Calu3 (cell line): ENCODE measurements around the gene AKAP1. TPM values are rescaled to one million over a fixed set of nuclear protein-coding genes. Genes with fewer than 3 reads are reported as not detected.

ENCODE experiments used
- BruUV-seq: library from RNA; stranded (reverse); fragments of 400-500 nt; replicated peaks from 2 replicates; lab custom pipeline; 2021; lab: Mats Ljungman, UMichigan
- CTCF ChIA-PET: fragments of 300-600 bp; sonication (Branson Sonifier 250); formaldehyde crosslinking; loops from one replicate; lab custom pipeline; 2022; ENCODE audit warnings: antibody characterized with exemption; lab: Charles Lee
- DNase-seq: peaks from one replicate; pipeline ENCODE4 v3.0.0; 2022
- H3K27ac Mint-ChIP-seq: one replicate; pipeline ENCODE4 v1.8.0; 2022; ENCODE audit warnings: mixed read lengths; ENCODE audit not compliant: unreplicated experiment
- H3K27me3 Mint-ChIP-seq: one replicate; pipeline ENCODE4 v1.8.0; 2022; ENCODE audit warnings: mixed read lengths; ENCODE audit not compliant: unreplicated experiment
- H3K36me3 Mint-ChIP-seq: one replicate; pipeline ENCODE4 v1.8.0; 2022; ENCODE audit warnings: mild to moderate bottlenecking, moderate library complexity, mixed read lengths; ENCODE audit not compliant: insufficient read depth, unreplicated experiment
- H3K4me1 Mint-ChIP-seq: one replicate; pipeline ENCODE4 v1.8.0; 2022; ENCODE audit warnings: mild to moderate bottlenecking, low read depth, mixed read lengths; ENCODE audit not compliant: unreplicated experiment
- H3K4me3 Mint-ChIP-seq: one replicate; pipeline ENCODE4 v1.8.0; 2022; ENCODE audit warnings: mild to moderate bottlenecking, low read depth, moderate library complexity, mixed read lengths; ENCODE audit not compliant: unreplicated experiment
- H3K9me3 Mint-ChIP-seq: one replicate; pipeline ENCODE4 v1.8.0; 2022; ENCODE audit warnings: low read depth, mixed read lengths; ENCODE audit not compliant: unreplicated experiment
- CTCF ChIP-seq: fragments of 200-600 bp; IDR thresholded peaks from one replicate; pipeline ENCODE4 v1.8.0; 2022; ENCODE audit warnings: antibody characterized with exemption; ENCODE audit not compliant: unreplicated experiment
- intact Hi-C: fragments of 100-400 bp; cut with micrococcal nuclease; formaldehyde crosslinking; loops from one replicate; pipeline ENCODE4 v1.10.0; 2022; ENCODE audit not compliant: unreplicated experiment
- total RNA-seq: library from RNA; stranded (reverse); gene quantifications from 2 replicates; pipeline ENCODE4 v1.2.3, GENCODE V29; 2022

AKAP1 gene
- total RNA-seq, 1 experiment from 2014 or later, result 41.4 TPM

- intact Hi-C loops, result no loop called here
- no TSS peak for BruUV-seq
- TF ChIP-seq CTCF, result no peak
- Mint-ChIP-seq H3K36me3 (no peaks in the 10 kb centered on the region), H3K27ac (no peak overlapping the region), H3K27me3 (peaks cover 40% of the 10 kb centered on the region), H3K4me3 (no peak overlapping the region), H3K4me1 (peaks cover 10% of the 10 kb centered on the region), H3K9me3 (peaks cover 3% of the 10 kb centered on the region)
- CTCF ChIA-PET, result no interaction called here
- no peak for DNase-seq
Measured at GRCh38 chr17:57038486-57038885, 46.6 kb upstream of the AKAP1 start.

- peaks cover 49% of the 10 kb centered on the region for H3K27me3 Mint-ChIP-seq
- CTCF ChIA-PET, result no interaction called here
- no peaks in the 10 kb centered on the region for H3K36me3 Mint-ChIP-seq
- no peak overlapping the region for H3K27ac Mint-ChIP-seq
- BruUV-seq, result no TSS peak
- H3K4me1 Mint-ChIP-seq, result peaks cover 10% of the 10 kb centered on the region
- peaks cover 3% of the 10 kb centered on the region for H3K9me3 Mint-ChIP-seq
- DNase-seq, result no peak
- H3K4me3 Mint-ChIP-seq, result no peak overlapping the region
- no peak for TF ChIP-seq CTCF
- intact Hi-C loops, result no loop called here
Measured at GRCh38 chr17:57040571-57040970, 44.5 kb upstream of the AKAP1 start.

GRCh38 chr17:57043276-57043675 lies 41.8 kb upstream of the AKAP1 start:
- Mint-ChIP-seq H3K4me1 (peaks cover 8% of the 10 kb centered on the region), H3K9me3 (peaks cover 3% of the 10 kb centered on the region), H3K4me3 (no peak overlapping the region), H3K36me3 (peaks cover 11% of the 10 kb centered on the region), H3K27ac (no peak overlapping the region), H3K27me3 (peaks cover 58% of the 10 kb centered on the region)
- DNase-seq, result no peak
- CTCF ChIA-PET, result no interaction called here
- BruUV-seq, result no TSS peak
- intact Hi-C loops, result no loop called here
- no peak for TF ChIP-seq CTCF

- Mint-ChIP-seq H3K4me3 (peak overlapping the region; percentile 87), H3K9me3 (peaks cover 3% of the 10 kb centered on the region), H3K4me1 (peaks cover 8% of the 10 kb centered on the region), H3K27me3 (peaks cover 47% of the 10 kb centered on the region), H3K36me3 (peaks cover 11% of the 10 kb centered on the region), H3K27ac (no peak overlapping the region)
- CTCF ChIA-PET, result interaction anchor here (0.5 to 0.6 kb wide), 2 partner anchors 23 to 181 kb away, joined by 3 to 11 read pairs; no protein-coding TSS in a partner anchor
- no peak for TF ChIP-seq CTCF
- no TSS peak for BruUV-seq
- DNase-seq, result no peak
- intact Hi-C loops, result no loop called here
Measured at GRCh38 chr17:57044976-57045867, 39.8 kb upstream of the AKAP1 start.
